Brain pericyte (primary cell): ENCODE data around the gene KIF23.
A peak's percentile ranks its signal among the peaks of the same experiment; 100 is the strongest.

Source experiments
- DNase-seq: peaks from one replicate; pipeline ENCODE4 v3.0.0-alpha.2; 2012; ENCODE audit warnings: low read depth, low spot score

KIF23 gene

DNA sequence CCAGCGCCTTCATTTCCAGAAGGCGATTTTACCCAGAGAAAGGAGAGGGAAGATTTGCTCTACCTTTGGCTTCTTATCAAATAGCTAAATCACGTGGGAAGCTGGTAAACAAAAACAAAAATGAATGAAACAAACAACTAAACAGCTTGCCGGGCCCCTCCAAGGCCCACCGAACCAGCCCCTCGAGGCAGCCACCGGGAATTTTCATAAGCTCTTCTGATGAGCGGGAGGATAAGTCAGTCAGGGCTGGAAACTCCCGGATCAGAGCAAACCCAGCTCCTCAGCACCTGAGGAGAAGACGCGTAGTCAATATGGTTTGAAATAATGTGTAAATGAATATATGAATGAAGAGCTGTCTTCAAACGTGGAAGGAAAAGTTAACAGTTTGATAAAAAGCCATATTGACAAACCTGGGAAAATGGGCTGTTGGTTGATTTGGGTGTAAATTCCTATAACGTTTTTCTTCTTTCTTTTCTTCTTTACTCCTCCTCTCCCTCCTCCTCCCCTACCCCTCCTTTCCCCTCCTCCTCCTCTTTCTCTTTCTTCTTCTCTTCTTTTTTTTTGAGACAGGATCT, 49.1 kb downstream of the KIF23 start:
- no peak for DNase-seq

DNA sequence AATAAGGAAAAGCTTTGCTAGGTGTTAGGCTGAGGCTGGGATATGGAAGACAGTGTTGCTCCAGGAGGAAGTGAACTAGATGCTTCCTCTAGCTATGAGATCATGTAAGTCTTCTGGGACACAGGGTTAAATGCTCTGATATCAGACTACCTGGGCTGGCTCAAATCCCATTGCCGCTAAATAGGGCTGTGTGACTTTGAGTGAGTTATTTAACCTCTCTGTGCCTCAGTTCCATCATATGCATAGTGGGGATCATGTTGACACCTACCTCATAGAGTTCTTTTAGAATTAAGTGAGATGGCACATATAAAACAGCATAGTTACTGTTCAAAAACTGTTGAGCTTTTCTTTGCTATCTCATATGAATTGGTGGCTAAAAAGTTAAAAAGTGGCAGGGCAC, 51.1 kb downstream of the KIF23 start:
- no peak for DNase-seq

DNA sequence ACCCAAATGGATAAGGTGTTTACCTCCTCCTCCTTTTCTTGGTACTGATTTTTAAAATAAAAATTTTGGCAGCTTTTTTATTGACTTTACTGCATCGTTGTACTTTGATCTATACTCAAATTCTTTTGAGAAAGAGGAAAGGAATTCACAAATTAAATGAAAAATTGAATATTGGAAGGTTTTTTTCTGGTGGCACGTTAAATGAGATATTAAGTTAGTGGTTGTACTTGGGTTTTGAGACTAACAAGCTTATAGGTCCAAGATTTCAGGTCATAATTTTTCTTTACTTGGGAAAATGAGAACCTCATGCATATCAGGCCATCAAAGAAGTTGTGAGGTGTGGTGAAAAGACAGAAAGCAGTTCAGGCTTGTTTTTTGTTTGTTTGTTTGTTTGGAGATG, 52.6 kb downstream of the KIF23 start:
- no peak for DNase-seq

DNA sequence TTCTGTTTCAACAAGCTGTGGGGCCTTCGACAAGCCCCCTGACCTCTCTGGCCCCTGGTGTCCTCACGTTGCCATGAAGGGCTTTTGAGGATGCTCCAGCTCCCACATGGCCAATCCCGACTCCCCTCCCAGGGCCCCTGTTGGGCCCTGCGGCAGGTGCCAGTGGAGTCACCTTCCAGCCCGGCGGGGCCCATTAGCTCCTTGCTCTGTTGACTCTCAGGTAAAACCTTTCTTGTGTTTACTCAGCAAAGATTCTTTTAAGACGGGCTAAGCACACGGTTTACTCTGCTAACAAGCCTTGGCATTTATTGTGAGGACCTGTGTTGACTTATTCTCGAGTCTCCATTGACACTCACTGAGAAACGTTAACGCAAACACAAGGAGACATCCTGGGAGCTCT, 53.5 kb downstream of the KIF23 start:
- no peak for DNase-seq

DNA sequence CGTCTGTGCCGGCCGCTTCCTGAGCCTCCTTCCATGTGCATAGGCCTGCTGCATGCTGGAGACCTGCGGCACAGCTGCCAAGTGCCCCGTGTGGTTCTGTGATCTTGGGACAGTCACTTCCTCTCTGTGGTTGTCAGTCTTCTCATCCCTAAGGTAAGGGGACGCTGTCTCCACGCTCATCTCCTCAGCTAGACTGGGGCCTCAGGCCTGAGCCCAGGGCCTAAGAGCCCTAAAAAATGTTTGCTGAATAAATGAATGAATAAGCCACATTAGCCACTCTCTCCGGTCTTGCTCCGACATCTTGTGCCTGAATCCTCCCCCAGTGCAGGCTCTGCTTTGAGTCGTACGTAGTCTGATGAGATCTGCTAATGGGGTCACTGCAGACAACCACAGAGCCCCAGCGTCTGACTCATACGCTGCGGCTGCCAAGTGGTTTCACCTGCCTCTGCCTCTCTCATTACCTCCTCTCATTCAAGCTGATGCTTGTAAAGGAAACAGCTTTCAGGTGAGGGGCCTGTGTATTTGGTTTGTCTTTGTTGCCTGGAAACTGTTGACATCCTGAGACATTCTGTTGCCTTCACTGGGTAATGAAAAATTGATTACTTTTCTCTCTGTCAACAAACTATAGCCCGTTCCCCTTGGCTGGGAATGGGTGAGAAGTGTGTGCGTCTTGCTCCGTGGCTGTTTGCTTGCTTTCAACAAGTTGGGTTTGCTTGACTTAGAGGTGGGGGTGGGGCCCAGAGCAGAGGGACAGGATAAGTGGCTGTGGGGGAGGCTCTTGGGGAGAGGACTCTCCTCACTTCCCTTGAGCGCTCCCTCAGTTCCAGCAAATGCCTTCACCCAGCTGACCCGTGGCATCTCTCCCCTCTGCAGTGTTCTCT, 54.3 kb downstream of the KIF23 start:
- no peak for DNase-seq

DNA sequence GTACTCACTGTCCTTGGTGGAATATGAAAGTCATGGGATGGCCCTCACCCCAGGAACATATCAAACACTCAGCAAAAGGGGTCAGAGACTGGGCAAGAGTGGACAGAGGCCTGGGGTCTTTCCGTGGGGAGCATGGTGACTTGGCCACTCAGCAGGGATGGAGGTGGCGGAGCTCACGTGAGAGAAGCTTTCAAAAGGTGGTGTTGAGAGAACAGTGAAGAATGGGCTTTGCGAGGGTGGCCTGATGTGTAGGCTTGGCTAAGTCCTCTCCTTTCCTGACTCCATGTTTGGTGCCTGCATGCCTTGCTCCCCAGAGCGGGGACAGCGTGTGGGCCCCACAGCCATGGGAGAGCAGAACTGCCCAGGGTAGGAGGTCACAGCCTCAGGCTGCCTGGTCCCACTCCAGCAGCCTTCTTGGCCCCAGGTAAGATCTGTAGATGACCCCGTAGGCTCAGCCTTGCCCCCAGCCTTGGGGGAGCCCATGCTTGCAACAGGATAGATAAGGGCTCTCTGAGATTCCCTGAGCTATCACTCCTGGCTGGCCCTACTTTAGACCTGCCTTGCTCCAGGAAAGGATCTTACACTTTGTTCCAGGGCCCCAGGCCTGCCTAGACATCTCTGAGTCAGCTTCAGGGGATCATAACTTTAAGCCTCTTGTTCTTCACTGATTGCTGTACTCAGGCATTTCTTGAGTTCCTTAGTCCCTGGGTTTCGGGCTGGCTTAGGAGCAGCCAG, 55.5 kb downstream of the KIF23 start:
- no peak for DNase-seq

DNA sequence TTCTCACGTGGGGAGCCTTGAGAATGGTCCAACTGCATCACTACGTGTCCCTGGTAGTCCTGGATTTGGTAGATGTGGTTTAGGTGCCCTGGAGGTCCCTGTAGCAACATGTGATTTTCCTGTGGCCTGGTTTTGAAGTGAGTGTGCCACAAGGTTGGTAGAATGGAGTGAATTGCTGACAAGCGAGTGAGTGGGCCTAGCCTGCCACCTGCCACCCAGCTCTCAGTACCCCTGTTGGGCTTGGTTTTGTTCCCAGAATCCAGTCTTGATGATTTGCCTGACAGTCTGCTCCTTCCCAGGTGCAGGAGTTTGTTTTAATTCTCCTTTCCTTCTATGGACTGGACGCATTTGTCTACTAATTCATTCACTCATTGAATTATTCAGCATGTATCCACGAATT, 57.9 kb downstream of the KIF23 start:
- DNase-seq, result no peak

DNA sequence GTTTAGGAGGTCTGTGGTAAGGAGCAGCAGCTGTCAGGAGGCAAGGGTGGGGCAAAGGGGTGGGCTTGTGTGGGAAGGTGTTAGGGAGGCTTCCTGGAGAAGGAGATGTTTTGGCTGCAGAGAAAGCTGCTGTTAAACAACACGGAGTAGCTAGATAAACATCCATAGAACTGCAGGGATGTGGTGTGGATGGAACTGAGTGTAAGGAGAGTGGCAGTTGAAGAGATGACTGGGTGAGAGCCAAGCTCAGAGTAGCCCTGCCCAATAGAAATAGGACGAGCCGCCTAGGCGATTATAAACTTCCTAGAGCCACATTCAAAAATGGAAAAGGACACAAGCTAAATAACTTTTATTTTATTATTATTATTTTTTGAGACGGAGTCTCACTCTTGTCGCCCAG, 58.4 kb downstream of the KIF23 start:
- no peak for DNase-seq

DNA sequence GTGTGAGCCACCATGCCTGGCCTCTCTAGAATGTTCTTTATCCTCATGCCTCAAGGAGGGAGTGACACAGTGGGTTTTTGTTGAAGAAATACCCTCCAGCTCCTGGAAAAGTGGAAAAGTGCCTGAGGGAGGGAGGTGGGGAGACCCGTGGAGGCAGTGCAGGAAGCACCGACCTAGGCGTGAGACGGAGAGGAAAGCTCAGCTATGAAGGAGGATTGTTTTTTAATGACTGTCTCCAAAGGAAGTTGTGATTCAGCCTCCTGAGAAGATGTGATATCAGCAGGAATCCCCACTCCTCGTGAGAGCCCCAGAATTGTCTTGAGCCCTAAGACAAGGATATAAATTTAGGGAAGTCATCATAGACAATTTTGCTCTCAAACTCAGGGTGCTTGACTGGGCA, 60.1 kb downstream of the KIF23 start:
- DNase-seq, result no peak

DNA sequence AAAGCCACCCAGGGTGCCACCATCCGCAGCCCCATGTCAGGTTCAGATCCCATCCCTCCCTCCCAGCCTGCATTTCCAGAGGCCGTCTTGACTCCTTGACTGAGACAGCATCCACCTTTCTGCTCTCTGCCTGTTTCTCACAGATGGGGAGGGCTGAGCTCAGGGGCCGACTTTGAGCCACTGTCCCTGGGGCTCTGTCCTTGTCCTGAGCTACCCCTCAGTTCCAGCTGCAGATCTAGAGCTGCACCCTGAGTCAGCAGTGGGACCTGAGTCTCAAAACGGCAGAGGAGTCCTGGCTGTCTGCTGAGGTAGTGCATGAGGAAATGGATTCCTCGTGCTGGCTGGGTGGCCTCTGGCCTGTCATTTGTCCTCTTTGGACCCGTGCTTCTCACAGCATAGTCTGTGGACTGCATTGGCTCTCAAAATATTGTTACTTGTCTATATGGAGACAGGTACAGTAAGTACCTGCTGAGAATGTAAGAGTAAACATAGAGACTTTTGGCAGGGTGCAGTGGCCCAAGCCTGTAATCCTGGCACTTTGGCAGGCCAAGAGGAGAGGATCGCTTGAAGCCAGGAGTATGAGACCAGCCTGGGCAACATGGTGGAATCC, 60.8 kb downstream of the KIF23 start:
- DNase-seq, result no peak

DNA sequence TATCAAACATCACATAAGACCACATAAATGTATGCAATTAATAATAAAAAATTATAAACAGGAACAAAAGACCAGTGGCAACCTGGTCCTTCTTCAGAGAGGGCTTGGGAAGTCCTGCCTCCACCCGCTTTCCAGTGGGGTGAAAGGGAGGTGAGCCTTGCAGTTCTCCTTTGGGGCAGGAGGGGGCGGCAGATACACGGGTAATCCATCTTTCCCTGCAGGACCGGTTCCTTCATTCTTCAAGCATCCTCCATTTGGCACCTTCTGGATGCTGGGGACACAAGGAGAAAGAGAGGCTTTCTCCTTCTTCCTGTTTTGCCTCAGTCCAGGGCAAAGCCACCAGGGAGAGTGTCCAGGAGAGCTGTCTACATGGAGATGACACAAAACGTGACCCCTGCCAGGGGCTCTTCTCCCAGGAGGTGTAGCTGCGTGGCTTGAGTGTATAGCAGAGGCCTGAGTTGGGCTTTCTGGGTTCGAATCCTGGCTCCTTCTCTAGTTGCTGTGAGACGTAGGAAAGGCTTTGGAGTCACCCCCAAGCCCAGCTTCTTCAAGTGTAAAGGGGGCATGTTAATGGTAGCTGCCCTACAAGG, 61.7 kb downstream of the KIF23 start:
- DNase-seq, result peak; percentile 30

DNA sequence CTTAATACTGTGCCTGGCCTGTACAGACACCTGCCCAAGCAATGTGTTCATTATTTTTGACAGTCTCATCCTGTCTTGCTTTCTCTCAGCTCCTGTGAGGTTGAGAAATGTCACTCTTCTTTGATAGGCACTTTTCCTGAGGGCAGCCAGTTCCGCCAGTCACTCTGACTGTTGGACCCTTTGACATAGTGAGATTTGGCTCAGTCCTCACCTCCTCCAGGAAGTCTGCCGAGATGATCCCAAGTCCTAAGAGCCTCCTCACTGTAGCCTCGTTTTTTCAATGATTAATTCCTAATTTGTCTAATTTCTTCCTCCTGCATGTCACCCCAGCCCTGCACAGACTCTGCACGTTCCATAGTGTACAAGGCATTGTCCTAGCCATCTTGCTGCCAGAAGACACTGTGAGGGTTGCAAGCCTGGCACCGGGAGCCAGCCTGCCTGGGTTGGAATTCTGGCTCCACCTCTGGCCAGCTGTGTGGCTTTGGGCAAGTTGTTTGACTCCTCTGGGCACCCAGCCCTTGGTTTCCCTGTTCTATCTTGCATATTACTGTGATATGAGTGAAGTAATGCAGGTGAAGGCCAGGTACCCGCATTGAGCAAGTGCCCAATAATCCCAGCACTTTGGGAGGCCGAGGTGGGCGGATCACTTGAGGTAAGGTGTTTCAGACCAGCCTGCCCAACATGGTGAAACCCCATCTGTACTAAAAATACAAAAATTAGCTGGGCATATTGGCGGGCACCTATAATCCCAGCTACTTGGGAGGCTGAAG, 62.7 kb downstream of the KIF23 start:
- no peak for DNase-seq

DNA sequence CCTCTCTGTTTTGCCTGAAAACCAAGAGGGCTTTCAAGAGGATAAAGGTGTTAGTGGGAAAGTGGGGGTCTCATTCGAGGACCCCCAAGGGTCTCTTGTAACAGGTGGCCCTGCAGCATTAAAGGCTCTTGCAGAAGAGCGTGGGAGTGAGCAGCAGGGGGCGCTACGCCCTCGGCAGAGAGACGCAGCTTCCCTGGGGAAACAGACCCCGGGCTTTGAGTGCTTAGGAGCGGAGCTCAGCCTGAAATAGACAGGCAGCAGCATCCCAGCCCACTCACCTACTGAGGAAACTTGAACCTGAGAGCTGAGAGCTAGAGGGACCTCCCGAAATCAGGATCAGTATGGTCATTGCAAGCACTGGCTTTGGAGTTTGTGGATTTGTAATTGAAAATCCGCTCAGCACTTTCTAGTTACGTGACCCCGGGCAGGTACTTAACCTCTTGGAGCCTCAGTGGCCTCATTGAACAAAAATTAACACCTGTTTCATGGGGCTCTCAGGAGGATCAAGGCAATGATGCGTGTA, 64.2 kb downstream of the KIF23 start:
- no peak for DNase-seq

DNA sequence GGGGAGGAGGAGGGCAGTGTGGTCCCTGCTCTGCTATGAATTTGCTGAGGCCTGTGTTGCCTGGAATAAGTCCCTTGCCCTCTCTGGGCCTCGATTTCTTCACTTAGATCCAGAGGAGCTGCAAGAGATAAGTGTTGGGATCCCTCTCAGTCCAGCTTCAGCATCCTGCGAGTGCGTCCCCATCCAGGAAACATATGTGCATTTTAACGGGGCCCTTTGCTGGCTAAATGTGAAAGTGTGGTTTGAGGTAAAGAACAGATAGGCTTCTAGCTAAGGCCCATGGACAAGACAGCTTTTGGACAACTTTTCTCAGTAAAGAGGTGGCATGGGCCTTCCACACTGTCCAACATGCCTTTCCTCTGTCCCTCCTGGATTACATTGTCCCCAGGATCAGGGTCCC, 64.9 kb downstream of the KIF23 start:
- DNase-seq, result no peak

DNA sequence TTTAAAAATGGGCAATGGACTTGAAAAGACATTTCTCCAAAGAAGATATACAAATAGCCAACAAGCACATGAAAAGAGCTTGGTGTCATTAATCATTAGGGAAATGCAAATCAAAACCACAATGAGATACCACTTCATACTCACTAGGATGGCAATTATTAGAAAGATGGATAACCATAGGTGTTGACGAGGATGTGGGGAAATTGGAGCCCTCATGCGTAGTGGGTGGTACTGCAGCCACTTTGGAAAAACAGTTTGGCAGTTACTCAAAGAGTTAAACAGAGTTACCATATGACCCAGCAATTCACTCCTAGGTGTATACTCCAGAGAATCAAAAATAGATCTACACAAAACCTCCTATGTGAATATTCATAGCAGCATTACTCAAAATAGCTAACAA, 65.8 kb downstream of the KIF23 start:
- no peak for DNase-seq

DNA sequence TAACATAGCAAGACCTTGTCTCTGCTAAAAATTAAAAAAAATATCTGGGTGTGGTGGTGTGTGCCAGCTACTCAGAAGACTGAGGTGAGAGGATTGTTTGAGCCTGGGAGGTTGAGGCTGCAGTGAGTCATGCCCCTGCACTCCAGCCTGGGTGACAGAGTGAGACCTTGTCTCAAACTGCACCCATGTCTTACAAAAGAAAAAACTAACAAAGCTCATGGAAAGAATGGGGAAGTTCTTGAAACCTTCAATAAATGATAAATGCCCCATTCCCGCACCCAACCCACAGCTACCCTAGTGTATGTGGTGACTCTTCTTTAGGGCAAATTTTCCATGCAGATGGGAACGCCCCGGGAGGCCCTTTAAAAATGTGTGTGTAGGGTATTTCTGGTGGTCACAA, 66.8 kb downstream of the KIF23 start:
- DNase-seq, result no peak

DNA sequence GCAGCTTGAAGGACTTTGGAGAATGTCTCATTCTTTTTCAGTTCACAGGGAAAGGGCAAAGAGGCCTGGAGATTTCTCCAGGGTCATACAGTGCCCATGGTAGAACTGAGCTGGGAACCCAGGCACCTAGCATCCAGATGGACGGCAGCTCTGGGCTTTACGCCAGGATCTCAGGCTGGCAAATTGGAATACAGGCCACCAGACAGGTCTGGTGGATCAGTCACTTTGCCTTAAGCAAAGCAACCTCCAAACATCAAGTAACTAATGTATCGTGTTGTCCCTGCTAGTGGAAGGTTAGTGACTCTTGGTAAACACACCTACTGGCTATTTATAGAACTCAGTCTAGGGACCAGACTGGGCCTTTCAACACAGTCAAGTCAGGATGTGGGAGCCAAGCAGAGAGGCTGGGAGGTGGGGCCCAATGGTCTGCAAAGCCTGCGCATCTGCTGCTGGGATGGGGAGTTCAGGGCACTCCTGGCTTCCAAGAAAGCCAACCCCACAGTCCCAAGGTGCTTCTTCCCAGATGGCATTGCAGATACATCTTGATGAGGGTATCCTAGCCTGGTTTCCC, 68.6 kb downstream of the KIF23 start:
- DNase-seq, result no peak

DNA sequence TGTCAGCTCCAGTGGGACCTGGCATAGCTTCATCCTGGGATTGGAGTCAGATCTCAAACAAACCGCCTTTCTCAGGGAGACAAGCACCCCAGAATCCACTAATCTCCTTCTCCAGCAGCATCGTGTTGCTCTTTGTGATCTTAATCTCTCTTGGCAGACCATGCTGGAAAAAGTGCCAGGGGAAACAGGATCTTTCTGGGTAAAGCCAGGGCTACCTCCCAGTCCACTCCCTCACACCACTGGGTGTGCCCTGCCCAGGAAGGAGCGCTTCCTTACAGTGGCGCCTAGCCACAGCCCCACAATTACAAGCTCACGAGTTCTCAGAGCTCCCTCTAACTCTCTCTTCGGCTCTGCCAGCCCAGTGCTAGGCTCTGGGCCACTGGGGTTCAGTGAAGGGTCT, 70.7 kb downstream of the KIF23 start:
- DNase-seq, result no peak

DNA sequence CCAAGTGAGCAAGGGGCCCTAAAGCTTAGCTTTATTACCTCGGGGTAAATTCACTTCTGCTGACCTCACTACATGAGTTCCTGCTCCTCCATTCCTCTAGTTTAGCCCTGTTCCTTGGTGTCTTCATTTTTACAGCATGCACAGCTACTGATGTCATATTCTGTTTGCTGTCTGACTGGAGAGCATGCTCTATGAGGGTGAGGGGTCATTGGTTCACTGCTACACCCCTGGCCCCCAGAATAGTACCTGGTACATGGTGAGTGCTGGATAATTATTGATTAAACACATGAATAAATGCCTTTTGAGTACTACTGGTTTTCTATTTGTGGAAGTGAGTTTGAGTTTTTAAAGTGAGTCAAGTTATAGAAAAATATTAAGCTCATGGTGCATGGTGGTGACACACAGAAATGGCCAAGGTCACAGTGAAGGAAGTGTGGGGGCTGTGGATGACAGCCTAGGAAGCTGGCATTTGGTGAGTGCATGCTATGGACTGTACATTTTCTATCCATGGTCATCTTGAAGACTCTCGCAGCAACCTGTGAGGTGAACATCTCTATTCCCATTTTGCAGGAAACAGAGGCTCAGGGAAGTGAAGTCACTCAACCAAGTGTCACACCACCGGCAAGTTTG, 72.4 kb downstream of the KIF23 start:
- no peak for DNase-seq

DNA sequence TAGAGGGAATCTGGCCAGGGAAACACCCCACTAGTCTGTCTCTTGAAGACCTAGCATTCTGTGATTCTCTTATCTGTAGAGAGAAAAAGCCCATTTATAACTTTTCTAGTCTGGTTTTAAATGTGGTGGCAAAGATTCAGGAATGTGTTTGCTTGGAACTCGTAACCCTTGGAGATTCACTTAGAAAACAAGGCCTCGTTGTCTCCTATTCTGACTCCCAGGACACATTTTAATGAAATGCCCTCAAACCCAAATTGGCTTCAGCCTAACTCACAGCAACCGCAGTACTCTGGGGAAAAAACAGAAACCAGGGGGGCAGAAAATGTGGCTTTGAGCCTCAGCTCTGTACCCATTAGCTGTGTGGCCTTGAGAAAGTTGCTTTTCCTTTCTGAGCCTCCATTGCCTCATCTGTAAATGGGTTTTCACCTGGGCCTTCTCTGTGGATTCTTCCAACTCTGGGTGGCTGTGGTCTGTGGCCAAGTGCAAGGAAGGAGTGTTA, 75.0 kb downstream of the KIF23 start:
- no peak for DNase-seq
